ENCODE measurements around the gene PEAR1.

- no peak for TF ChIP-seq CTCF (IDR thresholded peaks at IDR 0.05)
- no peak for TF ChIP-seq POLR2A (IDR thresholded peaks at IDR 0.05)
- TF ChIP-seq POLR2AphosphoS5 (IDR thresholded peaks at IDR 0.05), result no peak
- no peak for TF ChIP-seq EP300 (IDR thresholded peaks at IDR 0.05)
Observed at GRCh38 chr1:156874142-156874541, 19.4 kb upstream of the PEAR1 start.
